SK-N-DZ (cell line): ENCODE measurements around the gene TBK1.
A peak's percentile ranks its signal among the peaks of the same experiment; 100 is the strongest.
"Not testable (repeated sequence)": the region's sequence is repeated elsewhere in the genome, so short reads cannot be mapped to it uniquely, and the experiment has no call there.

Experiments
- DNase-seq: peaks from one replicate; pipeline ENCODE4 v3.0.0-alpha.2; 2015; ENCODE audit warnings: low spot score

TBK1 gene

GRCh38 chr12:64496839-64497400 lies 45.0 kb downstream of the TBK1 start:
- DNase-seq: no peak

- DNase-seq: no peak
Observed at GRCh38 chr12:64497484-64497883, 45.6 kb downstream of the TBK1 start.

GRCh38 chr12:64497903-64498302 lies 46.0 kb downstream of the TBK1 start:
- DNase-seq: no peak

GRCh38 chr12:64500394-64500793 lies 48.5 kb downstream of the TBK1 start:
- DNase-seq: no peak

GRCh38 chr12:64501486-64501885 lies 49.6 kb downstream of the TBK1 start:
- DNase-seq: no peak

- DNase-seq: no peak
Observed at GRCh38 chr12:64506955-64507354, 55.0 kb downstream of the TBK1 start.

GRCh38 chr12:64510667-64511066 lies 58.7 kb downstream of the TBK1 start:
- DNase-seq: no peak

- DNase-seq: no peak
Observed at GRCh38 chr12:64518396-64518795, 66.5 kb downstream of the TBK1 start.

GRCh38 chr12:64521833-64522232 lies 69.9 kb downstream of the TBK1 start:
- no peak for DNase-seq

- DNase-seq: no peak
Observed at GRCh38 chr12:64522316-64522715, 70.4 kb downstream of the TBK1 start.

- no peak for DNase-seq
Observed at GRCh38 chr12:64522807-64523206, 70.9 kb downstream of the TBK1 start.

- DNase-seq: not testable (repeated sequence)
Observed at GRCh38 chr12:64523565-64524444, 71.9 kb downstream of the TBK1 start.

- no peak for DNase-seq
Observed at GRCh38 chr12:64525461-64526160, 73.7 kb downstream of the TBK1 start.

- peak; percentile 83 for DNase-seq
Observed at GRCh38 chr12:64526859-64527258, 74.9 kb downstream of the TBK1 start.

GRCh38 chr12:64528616-64529015 lies 76.7 kb downstream of the TBK1 start:
- DNase-seq: no peak

- no peak for DNase-seq
Observed at GRCh38 chr12:64530566-64530965, 78.6 kb downstream of the TBK1 start.

- DNase-seq: no peak
Observed at GRCh38 chr12:64531665-64532334, 79.9 kb downstream of the TBK1 start.

- DNase-seq: no peak
Observed at GRCh38 chr12:64532734-64533351, 80.9 kb downstream of the TBK1 start.

GRCh38 chr12:64534672-64535199 lies 82.8 kb downstream of the TBK1 start:
- no peak for DNase-seq

- DNase-seq: no peak
Observed at GRCh38 chr12:64538121-64538520, 86.2 kb downstream of the TBK1 start.

- DNase-seq: not testable (repeated sequence)
Observed at GRCh38 chr12:64542409-64543047, 90.6 kb downstream of the TBK1 start.
